NCI-H1694 treated with DMSO at 0.1 percent for 48 hours (cell line): ENCODE results near the gene ADGRD1.

Source experiments
- DNase-seq: peaks from one replicate; lab custom pipeline; 2025; lab: John Stamatoyannopoulos, UW

The ADGRD1 gene

DNA sequence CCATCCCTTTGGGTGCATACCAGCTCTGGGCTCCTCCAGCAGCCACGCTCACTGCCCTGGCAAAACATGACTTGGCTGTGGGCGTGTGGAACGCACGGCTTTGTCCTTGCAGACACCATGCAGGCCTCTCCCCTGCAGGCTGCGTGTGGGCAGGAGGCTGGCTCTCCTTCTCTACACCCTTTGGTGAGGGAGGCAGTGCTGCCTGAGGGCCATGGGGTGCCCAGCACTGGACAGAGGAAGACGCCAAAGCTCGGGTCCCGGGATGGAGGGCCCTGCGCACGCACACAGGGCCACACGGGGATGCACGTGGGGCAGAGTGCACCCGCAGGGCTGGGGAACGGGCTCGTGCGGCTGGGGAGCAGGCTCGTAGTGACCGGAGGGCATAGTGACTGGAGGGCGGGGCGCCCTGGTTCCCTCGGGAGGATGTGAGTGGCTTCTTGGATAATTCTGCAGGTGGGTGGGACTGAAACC lies 89.7 kb downstream of the ADGRD1 start:
- no peak for DNase-seq

DNA sequence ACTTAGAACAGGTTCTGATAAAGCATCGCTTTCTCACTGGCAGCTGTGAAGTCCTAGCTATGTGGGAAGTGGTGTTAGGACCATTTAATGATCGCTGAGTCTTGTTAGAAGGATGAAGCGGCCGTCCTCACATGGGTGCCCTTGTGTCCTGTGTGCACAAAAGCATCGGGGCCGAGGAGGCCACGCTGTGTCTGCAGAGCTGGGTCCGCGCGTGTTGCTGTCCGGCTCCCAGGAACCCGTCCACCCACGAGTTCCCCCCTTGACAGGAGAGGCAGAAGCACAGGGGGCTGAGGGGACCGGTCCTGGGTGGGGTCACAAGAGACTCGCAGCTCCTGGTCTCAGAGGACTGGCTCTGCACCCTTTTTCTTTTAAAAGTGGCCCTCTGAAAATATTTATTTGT lies 90.4 kb downstream of the ADGRD1 start:
- no peak for DNase-seq

DNA sequence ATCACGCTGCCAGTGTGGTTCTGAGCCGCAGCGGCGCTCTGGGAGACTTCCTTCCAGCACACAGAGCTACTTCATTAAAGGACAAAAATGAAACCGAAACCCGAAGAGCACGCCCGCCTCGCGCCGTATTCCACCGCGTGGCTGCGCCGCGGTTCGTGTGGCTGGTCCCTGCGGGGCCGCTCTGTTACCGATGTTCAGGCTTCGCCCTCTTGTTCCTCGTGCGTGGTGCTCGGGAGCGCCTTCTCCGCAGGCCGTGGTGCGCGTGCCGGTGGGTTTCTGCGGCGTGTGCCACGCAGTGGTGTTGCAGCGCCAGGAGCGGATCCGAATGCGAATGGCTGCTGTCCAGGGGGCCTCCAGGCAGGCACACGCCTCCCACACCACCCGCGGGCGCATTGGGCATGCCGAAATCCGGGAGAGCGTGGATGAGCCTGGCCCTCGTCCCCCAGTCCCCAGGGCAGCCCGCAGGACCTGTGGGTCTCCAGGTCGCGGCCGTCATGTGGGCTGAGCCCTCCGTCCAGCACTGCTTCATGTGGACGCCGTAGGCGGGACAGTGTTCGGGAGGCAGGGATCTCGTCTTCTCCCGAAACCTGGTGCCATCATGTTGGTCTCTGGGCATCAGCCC lies 91.2 kb downstream of the ADGRD1 start:
- no peak for DNase-seq

DNA sequence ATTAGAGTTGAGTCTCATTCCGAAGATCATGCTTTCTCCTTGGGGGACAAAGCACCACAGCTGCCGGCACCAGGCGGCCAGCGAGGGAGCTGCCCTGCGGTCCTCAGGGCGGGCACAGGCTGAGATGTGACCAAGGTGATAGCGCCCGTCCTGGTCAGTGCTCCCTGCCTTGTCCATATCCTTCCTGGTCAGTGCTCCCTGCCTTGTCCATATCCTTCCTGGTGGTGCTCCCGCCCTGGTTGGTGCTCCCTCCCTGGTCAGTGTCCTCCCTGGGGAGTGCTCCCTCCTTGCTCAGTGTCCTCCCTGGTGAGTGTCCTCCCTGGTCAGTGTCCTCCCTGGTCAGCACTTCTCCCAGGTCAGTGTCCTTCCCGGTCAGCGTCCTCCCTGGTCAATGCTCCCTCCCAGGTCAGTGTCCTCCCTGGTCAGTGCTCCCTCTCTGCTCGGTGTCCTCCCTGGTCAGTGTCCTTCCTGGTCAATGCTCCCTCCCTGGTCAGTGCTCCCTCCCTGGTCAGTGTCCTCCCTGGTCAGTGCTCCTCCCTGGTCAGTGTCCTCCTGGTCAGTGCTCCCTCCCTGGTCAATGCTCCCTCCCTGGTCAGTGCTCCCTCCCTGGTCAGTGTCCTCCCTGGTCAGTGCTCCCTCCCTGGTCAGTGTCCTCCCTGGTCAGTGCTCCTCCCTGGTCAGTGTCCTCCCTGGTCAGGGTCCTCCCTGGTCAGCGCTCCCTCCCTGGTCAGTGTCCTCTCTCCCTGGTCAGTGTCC lies 92.2 kb downstream of the ADGRD1 start:
- no peak for DNase-seq

DNA sequence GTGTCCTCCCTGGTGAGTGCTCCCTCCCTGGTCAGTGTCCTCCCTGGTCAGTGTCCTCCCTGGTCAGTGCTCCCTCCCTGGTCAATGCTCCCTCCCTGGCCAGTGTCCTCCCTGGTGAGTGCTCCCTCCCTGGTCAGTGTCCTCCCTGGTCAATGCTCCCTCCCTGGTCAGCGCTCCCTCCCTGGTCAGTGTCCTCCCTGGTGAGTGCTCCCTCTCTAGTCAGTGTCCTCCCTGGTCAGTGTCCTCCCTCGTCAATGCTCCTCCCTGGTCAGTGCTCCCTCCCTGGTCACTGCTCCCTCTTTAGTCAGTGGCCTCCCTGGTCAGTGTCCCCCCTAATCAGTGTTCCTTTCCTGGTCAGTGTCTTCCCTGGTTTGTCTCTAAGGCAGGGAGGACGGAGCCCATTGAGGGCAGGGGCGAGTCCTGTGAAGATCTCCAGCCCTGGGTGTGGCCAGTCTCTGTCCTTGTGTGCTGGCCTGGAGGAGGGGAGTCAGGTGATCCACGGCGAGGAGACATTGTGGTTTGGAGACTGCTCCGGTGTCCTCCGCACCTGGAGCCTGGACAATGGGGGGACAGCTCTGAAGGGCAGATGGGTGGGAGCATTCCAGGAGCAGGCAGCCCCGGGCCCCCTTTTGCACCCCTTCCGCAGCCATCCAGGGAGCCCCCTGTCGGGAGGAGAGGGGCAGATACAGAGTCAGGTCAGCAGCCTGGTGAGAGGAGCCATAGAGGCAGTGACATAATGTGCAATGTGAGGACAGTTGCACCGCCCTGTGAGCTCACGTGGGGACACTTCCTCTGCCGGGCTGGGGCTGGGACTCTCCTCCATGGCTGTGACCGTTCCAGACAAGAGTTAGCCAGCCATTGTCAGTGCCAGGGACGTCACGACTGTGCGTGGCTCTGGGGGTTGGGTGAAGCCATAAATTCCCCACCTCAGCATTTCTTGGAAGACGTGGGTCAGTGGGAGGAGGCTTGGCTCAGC lies 93.4 kb downstream of the ADGRD1 start:
- no peak for DNase-seq

DNA sequence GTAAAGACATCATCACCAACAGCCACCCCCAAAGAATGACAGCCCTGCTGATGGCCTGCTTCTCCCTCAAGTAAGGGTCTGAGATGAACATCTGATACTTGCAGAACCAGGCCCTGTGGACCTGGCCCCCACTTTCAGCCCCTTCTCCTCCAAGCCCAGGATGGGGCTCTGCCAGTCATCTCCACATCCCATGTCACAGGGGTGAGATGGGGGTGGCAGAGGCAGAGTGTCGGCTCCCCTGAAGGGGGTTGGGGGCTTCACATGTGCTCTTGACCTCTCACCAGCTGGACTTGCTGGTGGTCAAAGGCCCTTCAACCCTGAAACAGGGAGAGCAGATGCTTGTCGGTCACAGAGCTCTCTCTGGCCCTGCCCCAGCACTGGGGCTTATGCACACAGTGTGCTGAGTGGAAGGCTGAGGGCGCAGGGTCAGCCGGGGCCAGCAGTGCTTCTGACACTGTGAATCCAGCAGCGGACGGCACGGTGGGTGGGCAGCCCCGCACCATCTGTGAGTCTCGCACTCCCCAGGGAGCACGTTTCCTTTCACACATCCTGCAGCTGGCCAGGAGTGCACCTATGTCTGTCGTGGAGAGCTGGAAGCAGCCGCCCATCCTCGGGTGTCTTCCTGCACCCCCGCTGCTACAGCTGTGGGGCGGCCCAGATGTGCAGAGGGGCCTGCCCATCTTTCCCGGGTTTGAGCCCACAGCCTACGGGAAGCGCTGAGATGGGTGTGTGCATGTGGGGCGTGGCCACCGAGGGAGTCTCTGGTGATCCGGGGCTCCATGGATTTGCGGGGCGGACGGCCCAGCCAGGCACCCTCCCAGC lies 94.3 kb downstream of the ADGRD1 start:
- DNase-seq, result no peak

DNA sequence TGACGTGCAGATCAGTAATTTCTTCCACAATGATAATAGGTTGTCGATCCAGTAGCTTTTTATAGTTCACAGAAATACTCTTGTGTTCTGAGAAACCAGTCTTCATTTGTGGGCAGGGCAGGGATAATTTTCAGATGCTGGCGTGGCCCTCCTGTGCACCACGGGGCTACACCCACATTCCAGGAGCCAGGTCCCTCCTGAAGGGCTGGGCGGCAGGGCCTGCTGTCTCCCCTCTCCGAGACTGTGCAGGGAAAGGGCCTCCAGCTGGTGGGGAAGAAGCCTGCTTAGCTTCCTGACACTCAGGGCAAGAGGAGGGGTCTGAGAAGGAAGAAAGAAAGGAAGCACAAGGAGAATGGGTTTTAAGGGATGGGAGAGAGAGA lies 94.9 kb downstream of the ADGRD1 start:
- no peak for DNase-seq

DNA sequence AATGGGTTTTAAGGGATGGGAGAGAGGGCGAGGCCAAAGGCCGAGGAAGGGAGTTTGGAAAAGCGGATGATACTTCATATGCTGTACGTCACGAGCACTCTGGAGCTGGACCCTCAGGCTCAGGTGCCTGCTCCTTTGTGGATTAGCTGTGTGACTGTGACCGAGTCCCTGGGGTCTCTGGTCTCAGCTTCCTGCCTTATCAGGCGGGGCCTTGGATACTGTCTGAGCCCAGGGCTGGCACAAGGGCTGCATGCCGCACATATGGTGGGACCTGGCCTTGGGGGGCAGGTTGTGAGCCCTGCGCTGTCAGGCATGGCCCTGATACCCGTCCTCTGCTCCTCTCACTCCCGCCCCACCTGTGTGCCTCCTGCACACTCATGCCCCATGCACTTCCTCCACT lies 95.3 kb downstream of the ADGRD1 start:
- no peak for DNase-seq

DNA sequence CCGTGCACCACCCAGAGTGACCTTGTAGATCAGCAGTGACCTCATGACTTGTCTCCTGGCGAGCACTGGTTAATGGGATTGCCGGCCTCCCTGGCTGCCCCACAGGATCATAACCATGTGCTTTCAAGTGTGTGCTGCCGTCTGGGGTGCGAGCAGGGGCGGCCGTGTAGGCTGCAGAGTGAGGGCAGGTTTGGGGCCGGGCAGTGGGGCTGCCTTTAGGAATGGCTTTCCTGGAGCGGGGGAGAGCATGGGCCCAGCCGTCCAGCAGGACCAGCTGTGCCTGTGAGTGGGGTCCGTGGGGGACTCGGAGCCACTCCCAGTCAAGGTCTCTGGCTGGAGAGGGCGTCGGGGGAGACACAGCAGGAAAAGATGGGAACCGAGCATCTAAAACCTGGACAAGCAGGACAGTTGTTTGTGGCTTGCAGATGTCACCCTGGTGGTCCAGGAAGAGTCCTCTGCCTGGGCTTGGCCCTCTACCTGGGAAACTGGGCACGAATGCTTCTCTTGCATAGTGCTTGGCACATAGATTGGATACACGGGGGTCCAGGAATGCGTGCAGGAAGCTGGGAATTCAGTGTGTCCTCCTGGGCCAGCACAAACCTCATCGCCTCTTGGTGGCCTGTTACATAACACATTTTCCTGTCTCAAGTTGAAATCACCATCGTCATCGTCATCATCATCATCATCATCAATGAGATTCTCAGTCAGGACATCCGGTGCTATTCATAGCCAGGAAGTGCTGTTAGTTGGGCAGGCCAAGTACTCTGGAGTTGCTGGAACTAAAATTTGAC lies 96.0 kb downstream of the ADGRD1 start:
- DNase-seq, result no peak

DNA sequence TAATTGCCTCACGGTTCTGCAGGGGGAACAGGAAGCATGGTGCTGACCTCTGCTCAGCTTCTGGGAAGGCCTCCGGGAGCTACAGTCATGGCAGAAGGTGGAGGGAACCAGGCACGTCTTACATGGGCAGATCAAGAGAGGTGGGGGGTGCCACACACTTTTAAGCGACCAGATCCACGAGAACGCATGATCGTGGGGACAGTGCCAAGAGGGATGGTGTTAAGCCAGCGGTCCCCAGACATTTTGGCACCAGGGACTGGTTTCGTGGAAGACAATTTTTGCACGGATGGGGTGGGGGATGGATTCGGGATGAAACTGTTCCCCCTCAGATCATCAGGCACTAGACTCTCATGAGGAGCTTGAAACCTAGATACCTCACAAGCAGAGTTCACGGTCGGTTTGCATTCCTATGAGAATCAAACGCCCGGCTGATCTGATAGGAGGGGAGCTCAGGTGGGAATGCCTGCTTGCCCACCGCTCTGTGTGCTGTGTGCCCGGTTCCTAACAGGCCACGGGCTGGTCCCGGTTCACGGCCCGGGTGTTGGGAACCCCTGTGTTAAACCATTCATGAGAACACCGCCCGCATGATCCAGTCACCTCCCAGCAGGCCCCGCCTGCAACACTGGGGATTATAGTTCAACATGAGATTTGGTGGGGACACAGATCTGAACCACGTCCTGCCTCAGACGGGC lies 96.9 kb downstream of the ADGRD1 start:
- no peak for DNase-seq

DNA sequence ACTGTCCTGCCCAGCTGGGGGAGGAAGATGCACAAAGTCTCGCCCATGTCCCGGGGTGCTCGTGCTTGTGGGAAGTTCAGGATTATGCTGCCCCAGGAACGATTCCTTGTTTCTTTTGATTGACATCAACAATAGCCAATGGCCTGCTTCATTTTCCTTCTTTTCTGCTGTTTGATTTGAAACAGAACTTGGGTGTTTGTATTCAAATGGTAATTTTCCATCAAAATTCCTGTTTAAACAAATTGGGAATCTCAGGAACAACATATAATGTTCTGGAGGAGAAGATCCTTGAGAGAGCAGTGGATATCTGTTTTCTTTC lies 97.4 kb downstream of the ADGRD1 start:
- no peak for DNase-seq

DNA sequence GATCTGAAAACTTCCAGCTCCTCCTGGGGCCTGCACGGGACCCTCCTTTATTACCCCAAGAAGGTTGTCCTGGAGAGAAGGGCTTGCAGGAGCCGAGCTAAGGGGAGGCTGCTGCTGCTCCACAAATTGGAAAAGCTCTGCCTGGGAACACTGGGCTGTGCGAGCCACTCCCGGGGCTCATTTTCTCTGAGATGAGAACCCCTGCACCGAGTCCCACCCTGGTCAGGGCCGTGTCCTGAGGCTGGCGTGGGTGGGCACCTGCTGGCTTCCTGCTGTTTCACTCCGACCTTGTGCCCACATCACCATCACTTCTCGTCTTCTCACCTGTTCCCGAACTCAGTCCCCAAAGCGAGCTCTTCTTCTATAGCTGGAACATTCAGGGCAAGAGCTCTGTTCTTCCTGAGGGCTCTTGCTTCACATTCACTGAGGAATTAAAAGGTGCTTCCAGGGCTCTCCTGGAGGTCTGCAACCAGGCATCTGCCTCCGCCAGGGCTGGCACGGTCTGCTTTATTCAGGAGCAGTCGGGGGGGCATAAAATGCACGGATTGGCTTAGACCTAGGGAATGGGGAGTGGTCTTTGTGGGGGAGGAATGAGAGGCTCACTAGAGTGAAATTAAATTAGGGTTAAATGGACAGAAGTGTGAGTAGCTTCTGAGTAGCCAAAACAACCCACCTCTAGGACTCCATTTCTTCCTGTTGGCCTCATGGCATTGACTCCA lies 98.5 kb downstream of the ADGRD1 start:
- DNase-seq, result no peak

DNA sequence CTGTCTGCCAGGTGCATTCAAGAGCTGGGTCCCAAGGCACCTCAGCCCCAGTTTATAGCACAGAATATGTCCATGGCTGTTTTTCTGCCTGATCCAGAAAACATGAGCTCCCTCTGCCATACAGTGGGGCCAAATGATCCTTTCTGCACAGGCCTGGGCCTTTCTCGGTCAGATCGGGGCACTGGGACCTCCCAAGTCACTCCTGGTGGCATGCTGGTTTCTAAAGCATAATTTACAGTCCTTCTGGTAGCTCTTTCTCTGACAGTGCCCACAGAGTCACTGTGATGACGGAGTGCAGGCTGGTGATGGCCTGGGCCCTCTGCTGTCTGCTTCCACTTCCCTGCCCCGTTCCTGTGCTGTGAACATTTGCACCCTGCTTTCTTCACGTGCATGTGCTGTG lies 99.2 kb downstream of the ADGRD1 start:
- DNase-seq, result no peak

DNA sequence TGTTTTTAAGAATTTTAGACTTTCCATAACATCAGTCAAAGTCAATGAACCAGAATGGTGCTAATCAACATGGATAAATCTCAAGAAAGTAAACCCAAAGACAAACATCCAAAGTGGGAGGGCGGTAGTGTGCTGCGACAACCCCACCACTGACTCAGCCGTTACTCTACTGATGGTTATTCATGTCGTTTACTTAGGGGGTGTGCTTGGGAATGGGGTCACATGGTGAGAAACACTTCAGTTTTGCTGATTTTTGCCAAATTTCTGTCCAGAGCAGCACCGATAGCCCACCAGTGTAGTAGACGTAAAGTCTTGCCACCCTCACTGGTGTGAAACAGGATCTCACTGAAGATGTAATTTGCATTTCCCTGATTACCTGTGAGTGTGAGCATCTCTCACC lies 99.9 kb downstream of the ADGRD1 start:
- DNase-seq, result no peak

DNA sequence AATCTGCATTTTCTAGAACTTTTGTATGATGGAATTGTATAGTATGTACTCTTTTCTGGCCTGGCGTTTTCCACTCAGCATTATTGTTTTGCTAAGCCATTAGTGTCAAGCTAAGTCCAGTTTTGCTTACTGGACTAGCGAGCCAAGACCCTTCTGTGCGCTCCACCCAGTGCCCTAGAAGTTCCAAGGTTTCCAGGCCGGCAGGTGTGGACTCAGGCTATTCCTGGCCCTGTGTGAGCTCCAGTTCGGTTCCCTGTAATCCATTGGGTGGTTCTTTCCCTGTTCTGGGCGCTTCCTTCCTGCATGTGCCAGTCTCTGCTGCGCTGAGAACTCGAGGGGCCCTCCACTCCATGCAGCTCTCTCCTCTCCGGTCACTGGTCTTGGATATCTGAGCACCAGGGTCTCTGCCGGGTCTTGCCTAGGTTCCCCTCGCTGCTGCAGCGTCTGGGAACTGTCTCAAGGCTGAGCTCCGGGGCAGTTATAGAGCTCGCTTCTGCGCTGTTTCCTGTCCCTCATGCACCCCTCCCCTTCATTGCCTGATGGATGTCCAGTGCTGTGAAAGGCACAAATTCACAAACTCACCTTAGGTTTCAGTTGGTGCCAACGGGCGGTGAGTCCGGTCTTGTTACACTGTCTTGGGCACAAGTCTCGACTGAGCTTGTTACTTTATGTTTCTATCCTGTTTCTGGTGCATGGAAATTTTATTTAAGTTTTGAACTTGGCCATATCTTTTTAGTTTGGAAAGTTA lies 100.8 kb downstream of the ADGRD1 start:
- DNase-seq, result no peak

DNA sequence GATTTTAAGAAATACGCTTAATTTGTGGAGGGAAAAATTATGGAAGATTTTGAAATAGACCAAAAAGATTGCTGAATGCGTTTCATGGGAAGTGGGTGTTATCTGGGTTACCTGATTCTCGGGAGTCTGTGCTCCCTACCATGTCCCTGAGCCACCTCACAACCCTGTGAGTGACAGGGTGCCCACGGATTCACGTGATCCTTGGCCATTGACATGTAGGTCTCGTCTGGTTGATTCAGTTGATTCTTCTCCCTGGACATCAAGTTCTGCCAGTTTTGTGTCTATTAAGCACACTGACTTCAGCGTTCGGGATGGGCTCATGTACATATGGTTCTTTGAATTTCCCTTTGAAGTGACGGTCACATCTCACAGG lies 101.4 kb downstream of the ADGRD1 start:
- DNase-seq, result no peak

DNA sequence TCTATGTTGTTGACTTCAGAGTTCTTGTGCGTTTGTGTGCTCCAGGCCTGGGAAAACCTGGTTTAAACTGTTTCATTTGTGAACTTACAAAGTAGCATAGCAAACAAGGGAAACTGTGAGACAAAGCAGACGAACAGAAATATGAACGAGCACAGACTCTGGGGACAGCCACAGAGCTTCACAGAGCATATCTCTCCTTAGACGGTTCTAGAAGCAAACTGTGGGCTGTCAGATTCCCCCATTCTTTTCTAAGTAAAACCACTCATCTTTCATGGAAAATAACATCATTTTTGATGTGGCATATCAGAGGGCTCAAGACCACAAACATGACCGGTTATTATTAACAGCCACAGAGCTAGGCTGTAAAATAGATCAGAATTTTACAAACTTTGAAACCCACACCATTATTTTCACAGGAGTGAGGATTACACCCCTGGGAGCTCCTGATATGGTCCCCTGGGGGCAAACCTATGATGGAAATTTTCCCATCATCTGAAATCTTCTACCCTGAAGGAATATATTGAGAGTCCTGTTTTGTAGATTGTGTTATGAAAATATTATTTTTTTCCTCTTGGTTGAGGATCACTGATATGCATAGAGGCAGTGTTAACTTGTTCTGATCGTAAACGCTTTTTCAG lies 102.0 kb downstream of the ADGRD1 start:
- no peak for DNase-seq

DNA sequence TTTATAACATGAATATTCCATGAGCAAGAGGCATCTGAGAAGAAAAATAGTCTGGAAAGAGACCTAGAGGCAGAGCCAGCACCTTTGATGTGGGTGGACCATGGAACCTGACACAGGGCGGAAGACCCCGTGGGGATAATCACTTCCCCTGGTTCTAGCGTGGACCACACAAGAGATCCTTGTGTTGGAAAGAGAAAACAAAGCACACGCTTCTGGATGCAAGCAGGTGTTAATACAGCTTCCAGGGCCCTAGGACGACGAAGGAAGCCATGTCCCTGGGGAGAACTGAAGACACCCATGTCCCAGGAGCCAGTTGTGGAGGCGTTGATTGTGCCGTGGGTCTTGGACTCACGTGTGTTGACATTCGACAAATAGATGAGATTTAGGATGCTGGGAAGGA lies 102.9 kb downstream of the ADGRD1 start:
- no peak for DNase-seq
